Activated CD8-positive, alpha-beta memory T cell treated with anti-CD3 and anti-CD28 coated beads for 4 hours (primary cell): ENCODE data around the gene CES5A.
"Not testable (repeated sequence)": the region's sequence is repeated elsewhere in the genome, so short reads cannot be mapped to it uniquely, and the experiment has no call there.

Experiments used
- DNase-seq, 2 donors: peaks; one replicate each; pipeline ENCODE4 v3.0.0-alpha.2; 2020; ENCODE audit warnings: low read depth in 2 of 2

CES5A gene

GRCh38 chr16:55830658-55831294 lies 44.4 kb downstream of the CES5A start:
- no peak for DNase-seq

- DNase-seq = not testable (repeated sequence)
Observed at GRCh38 chr16:55829232-55829631, 45.9 kb downstream of the CES5A start.

- DNase-seq = no peak
Observed at GRCh38 chr16:55828680-55829079, 46.5 kb downstream of the CES5A start.

- no peak for DNase-seq
Observed at GRCh38 chr16:55825115-55825728, 50.0 kb downstream of the CES5A start.

GRCh38 chr16:55824473-55825000 lies 50.6 kb downstream of the CES5A start:
- no peak for DNase-seq

- no peak for DNase-seq
Observed at GRCh38 chr16:55822280-55822810, 52.8 kb downstream of the CES5A start.

- no peak for DNase-seq
Observed at GRCh38 chr16:55821210-55821609, 54.0 kb downstream of the CES5A start.

GRCh38 chr16:55820615-55821014 lies 54.6 kb downstream of the CES5A start:
- DNase-seq = no peak

- no peak for DNase-seq
Observed at GRCh38 chr16:55817236-55817912, 57.8 kb downstream of the CES5A start.

GRCh38 chr16:55816222-55816621 lies 59.0 kb downstream of the CES5A start:
- DNase-seq = not testable (repeated sequence)

- no peak for DNase-seq
Observed at GRCh38 chr16:55815320-55815719, 59.9 kb downstream of the CES5A start.

- not testable (repeated sequence) for DNase-seq
Observed at GRCh38 chr16:55814174-55814573, 61.0 kb downstream of the CES5A start.

- not testable (repeated sequence) for DNase-seq
Observed at GRCh38 chr16:55813730-55814129, 61.4 kb downstream of the CES5A start.

GRCh38 chr16:55812951-55813350 lies 62.2 kb downstream of the CES5A start:
- DNase-seq = no peak

- DNase-seq = no peak
Observed at GRCh38 chr16:55811811-55812210, 63.4 kb downstream of the CES5A start.

- no peak for DNase-seq
Observed at GRCh38 chr16:55810451-55810961, 64.7 kb downstream of the CES5A start.

GRCh38 chr16:55809851-55810250 lies 65.3 kb downstream of the CES5A start:
- DNase-seq = no peak

GRCh38 chr16:55809386-55809785 lies 65.8 kb downstream of the CES5A start:
- no peak for DNase-seq

- not testable (repeated sequence) for DNase-seq
Observed at GRCh38 chr16:55808286-55808685, 66.9 kb downstream of the CES5A start.

GRCh38 chr16:55805104-55805503 lies 70.1 kb downstream of the CES5A start:
- not testable (repeated sequence) for DNase-seq

- not testable (repeated sequence) for DNase-seq
Observed at GRCh38 chr16:55803681-55804080, 71.5 kb downstream of the CES5A start.
